T-cell (primary cell): ENCODE data around the gene ASS1. TPM values are rescaled to one million over a fixed set of nuclear protein-coding genes. Genes with fewer than 3 reads are reported as not detected.

Experiments
- ATAC-seq, 4 experiments: fragments of 200-7000 bp in 3 of 4; fragments of 150-1000 bp in 1 of 4; cut with Tn5 transposase; replicated peaks in 1 of 4; 1 replicate in 3 of 4; 2 replicates in 1 of 4; pipeline ENCODE4 v1.10.0; 2021; ENCODE audit warnings: moderate library complexity in 3 of 4, mild to moderate bottlenecking in 2 of 4, moderate number of reproducible peaks in 1 of 4
- CTCF ChIA-PET, 2 donors: fragments of 300-600 bp; sonication (Branson Sonifier 250); formaldehyde crosslinking; loops; one replicate each; lab custom pipeline; 2022; ENCODE audit warnings: antibody characterized with exemption in 2 of 2; lab: Charles Lee
- POLR2A ChIA-PET, 2 donors: fragments of 300-600 bp; sonication (Branson Sonifier 250); formaldehyde crosslinking; loops; one replicate each; lab custom pipeline; 2022; ENCODE audit warnings: antibody characterized with exemption in 2 of 2; lab: Charles Lee
- DNase-seq, 35 experiments: peaks; one replicate each; pipeline versions ENCODE4 v3.0.0 to v3.0.0-alpha.2; 2013 to 2023
- H3K27ac ChIP-seq: one replicate; pipeline ENCODE4 v1.5.1; 2013; ENCODE audit warnings: low read length
- H3K27me3 ChIP-seq, 2 experiments: replicated peaks in 1 of 2; 1 replicate in 1 of 2; 2 replicates in 1 of 2; pipeline versions ENCODE4 v1.6.1 to v1.7.0; 2013; ENCODE audit warnings: low read length in 1 of 2, mixed read lengths in 1 of 2; ENCODE audit not compliant: control insufficient read depth in 2 of 2, insufficient read depth in 2 of 2; ENCODE audit errors: extremely low read depth in 1 of 2
- H3K36me3 ChIP-seq, 2 donors: 1 replicate in 1 of 2; 2 replicates in 1 of 2; pipeline versions ENCODE4 v1.6.1 to v1.7.0; 2013; ENCODE audit warnings: low read length in 1 of 2; ENCODE audit not compliant: control insufficient read depth in 2 of 2, insufficient read depth in 1 of 2; ENCODE audit errors: extremely low read depth in 1 of 2
- H3K4me1 ChIP-seq, 2 experiments: 1 replicate in 1 of 2; 2 replicates in 1 of 2; pipeline versions ENCODE4 v1.6.1 to v1.7.0; 2013; ENCODE audit warnings: low read length in 2 of 2, mixed read lengths in 1 of 2; ENCODE audit not compliant: insufficient read depth in 2 of 2, control insufficient read depth in 1 of 2; ENCODE audit errors: extremely low read depth in 1 of 2
- H3K4me3 ChIP-seq, 2 donors: 1 replicate in 1 of 2; 2 replicates in 1 of 2; pipeline versions ENCODE4 v1.5.1 to v1.7.0; 2013; ENCODE audit warnings: mild to moderate bottlenecking in 2 of 2, low read length in 1 of 2, moderate library complexity in 1 of 2; ENCODE audit not compliant: control insufficient read depth in 1 of 2; ENCODE audit errors: extremely low read depth in 1 of 2
- H3K9me3 ChIP-seq: 2 replicates; pipeline ENCODE4 v1.7.0; 2013
- H3K27ac Mint-ChIP-seq, 2 donors: one replicate each; pipeline ENCODE4 v1.8.0; 2020 to 2021; ENCODE audit warnings: mild to moderate bottlenecking in 2 of 2, mixed read lengths in 2 of 2
- H3K27me3 Mint-ChIP-seq, 2 donors: one replicate each; pipeline ENCODE4 v1.8.0; 2021 to 2022; ENCODE audit warnings: mixed read lengths in 2 of 2
- H3K36me3 Mint-ChIP-seq: one replicate; pipeline ENCODE4 v1.8.0; 2021; ENCODE audit warnings: mixed read lengths
- H3K4me1 Mint-ChIP-seq, 3 donors: one replicate each; pipeline ENCODE4 v1.8.0; 2020 to 2022; ENCODE audit warnings: mixed read lengths in 3 of 3, mild to moderate bottlenecking in 1 of 3
- H3K4me3 Mint-ChIP-seq, 3 donors: one replicate each; pipeline ENCODE4 v1.8.0; 2020 to 2022; ENCODE audit warnings: mild to moderate bottlenecking in 3 of 3, mixed read lengths in 3 of 3, moderate library complexity in 3 of 3
- H3K9me3 Mint-ChIP-seq, 3 donors: one replicate each; pipeline ENCODE4 v1.8.0; 2020 to 2022; ENCODE audit warnings: mixed read lengths in 3 of 3
- WGBS: methylation state at CpG from one replicate; pipeline ENCODE4 v1.1.5; 2013; ENCODE audit warnings: missing lambda C conversion rate; ENCODE audit not compliant: insufficient coverage; 5-methylcytosine and 5-hydroxymethylcytosine counted together
- total RNA-seq, 35 experiments: library from RNA in 6 of 35; stranded (reverse) in 6 of 35; fragments of 120-200 nt in 1 of 35; gene quantifications; one replicate each; pipeline versions ENCODE4 v1.2.1 to v1.2.4 and lab custom pipeline; 2013 to 2026

ASS1 gene
- total RNA-seq, 5 donors from 2014 or later (not counting 1 experiment from before 2014, with no cell fraction given): 0.92 to 2.1 (median 1.2) TPM; not detected in 2

DNA sequence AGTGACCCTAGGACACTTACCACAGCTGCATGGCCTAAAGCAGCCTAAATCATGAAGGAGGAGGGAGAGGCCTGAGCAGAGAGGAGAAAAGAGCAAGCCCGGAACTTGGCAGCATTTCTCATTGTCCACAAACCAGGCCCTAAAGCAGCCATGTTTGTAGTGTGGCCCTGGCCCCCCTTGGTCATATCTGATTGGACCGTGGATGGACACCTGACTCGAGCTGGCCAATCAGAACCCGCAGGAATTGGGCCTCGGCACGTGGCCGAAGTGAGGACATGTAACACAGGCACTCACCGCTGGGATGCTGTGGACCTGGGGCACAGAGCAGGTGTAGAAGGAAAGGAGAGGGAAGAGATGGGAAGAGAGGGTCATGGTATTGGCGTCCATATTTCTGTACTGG, 56.9 kb downstream of the ASS1 start:
- H3K27me3 Mint-ChIP-seq: peaks cover 0 to 2% of the 10 kb centered on the region in 2 donors
- DNase-seq (no peak), ATAC-seq (no peak)
- H3K36me3 Mint-ChIP-seq: no peaks in the 10 kb centered on the region
- H3K4me1 Mint-ChIP-seq: no peaks in the 10 kb centered on the region
- H3K27me3 ChIP-seq: peaks cover 0 to 19% of the 10 kb centered on the region in 2 experiments
- CTCF ChIA-PET: no interaction called here
- WGBS: 81% methylated on average over 9 of the region's 9 CpGs
- no peaks in the 10 kb centered on the region for H3K4me1 ChIP-seq
- no peaks in the 10 kb centered on the region for H3K36me3 ChIP-seq
- H3K4me3 ChIP-seq: no peak overlapping the region
- POLR2A ChIA-PET: no interaction called here
- no peak overlapping the region for H3K4me3 Mint-ChIP-seq
- no peaks in the 10 kb centered on the region for H3K9me3 Mint-ChIP-seq
- no peaks in the 10 kb centered on the region for H3K9me3 ChIP-seq
- no peak overlapping the region for H3K27ac ChIP-seq
- H3K27ac Mint-ChIP-seq: no peak overlapping the region

DNA sequence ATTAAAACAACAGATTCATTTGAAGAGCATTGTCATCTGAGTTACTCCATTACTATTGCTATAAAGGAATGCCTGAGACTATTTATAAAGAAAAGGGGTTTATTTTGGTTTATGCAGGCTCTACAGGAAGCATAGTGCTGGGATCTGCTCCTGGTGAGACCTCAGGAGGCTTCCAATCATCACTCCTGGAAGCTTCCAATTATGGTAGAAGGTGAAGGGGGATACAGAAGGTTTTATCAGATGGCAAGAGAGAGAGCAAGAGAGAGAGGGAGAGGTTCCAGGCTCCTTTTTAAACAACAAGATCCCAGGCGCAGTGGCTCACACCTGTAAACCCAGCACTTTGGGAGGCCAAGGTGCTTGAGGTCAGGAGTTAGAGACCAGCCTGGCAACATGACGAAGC, 63.5 kb downstream of the ASS1 start:
- Mint-ChIP-seq H3K4me3 (no peak overlapping the region), H3K36me3 (peaks cover 8% of the 10 kb centered on the region), H3K4me1 (no peaks in the 10 kb centered on the region), H3K27me3 (peaks cover 4 to 24% of the 10 kb centered on the region in 2 donors), H3K9me3 (peaks cover 10 to 12% (median 10%) of the 10 kb centered on the region in 3 donors), H3K27ac (no peak overlapping the region)
- Histone ChIP-seq H3K4me1 (no peaks in the 10 kb centered on the region), H3K4me3 (no peak overlapping the region), H3K36me3 (no peaks in the 10 kb centered on the region), H3K27ac (no peak overlapping the region), H3K27me3 (peaks cover 0 to 7% of the 10 kb centered on the region in 2 experiments), H3K9me3 (no peaks in the 10 kb centered on the region)
- no CpG with 5 or more reads among the region's 2 CpGs for WGBS
- ChIA-PET CTCF (no interaction called here), POLR2A (no interaction called here)
- no peak for DNase-seq
- no peak for ATAC-seq

DNA sequence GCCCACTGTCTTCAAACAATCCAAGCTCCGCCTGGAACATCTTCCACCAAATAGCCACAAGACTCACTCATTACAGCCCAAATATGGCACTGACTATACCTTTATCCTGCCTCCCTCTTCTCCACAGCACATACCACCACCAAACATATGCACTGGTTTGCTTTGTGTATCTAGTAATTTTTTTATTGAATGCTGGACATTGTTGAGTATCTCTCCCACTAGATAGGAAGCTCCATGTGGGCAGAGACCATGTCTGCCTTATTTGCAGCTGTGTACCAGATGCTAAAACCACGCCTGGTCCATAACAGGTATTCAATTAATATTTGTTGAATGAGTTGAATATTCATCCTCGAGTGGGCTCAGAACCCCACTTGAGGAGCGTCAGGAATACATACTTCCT, 67.4 kb downstream of the ASS1 start:
- Mint-ChIP-seq H3K9me3 (peaks cover 10 to 12% (median 10%) of the 10 kb centered on the region in 3 donors), H3K27me3 (peaks cover 4 to 29% of the 10 kb centered on the region in 2 donors), H3K4me1 (no peaks in the 10 kb centered on the region), H3K4me3 (no peak overlapping the region), H3K27ac (no peak overlapping the region), H3K36me3 (peaks cover 8% of the 10 kb centered on the region)
- WGBS: 100% methylated on average over 2 of the region's 4 CpGs
- DNase-seq: no peak
- Histone ChIP-seq H3K4me3 (no peak overlapping the region), H3K4me1 (no peaks in the 10 kb centered on the region), H3K27ac (no peak overlapping the region), H3K9me3 (no peaks in the 10 kb centered on the region), H3K36me3 (no peaks in the 10 kb centered on the region), H3K27me3 (peaks cover 0 to 32% of the 10 kb centered on the region in 2 experiments)
- ChIA-PET POLR2A (no interaction called here), CTCF (no interaction called here)
- no peak for ATAC-seq

DNA sequence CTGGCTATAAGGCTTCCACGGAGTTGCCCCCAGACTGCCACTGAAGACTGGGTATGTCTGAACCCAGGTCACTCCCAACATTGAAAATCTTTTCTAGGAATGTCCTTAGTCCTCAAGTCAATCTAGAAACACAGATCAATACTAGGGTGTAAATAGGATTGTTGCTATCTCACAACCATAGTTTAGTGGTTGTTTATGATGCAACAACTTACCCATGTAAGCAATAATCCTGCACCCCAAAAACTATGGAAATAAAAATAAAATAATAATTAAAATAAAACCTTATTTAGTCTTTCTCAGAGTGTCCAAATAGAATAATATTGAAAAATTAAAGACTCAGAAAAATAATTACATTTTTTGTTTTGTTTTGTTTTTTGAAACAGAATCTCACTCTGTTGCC, 68.3 kb downstream of the ASS1 start:
- H3K9me3 ChIP-seq: no peaks in the 10 kb centered on the region
- ChIA-PET CTCF (no interaction called here), POLR2A (no interaction called here)
- no peak overlapping the region for H3K27ac Mint-ChIP-seq
- WGBS: no CpG with 5 or more reads among the region's 1 CpG
- H3K4me3 Mint-ChIP-seq: no peak overlapping the region
- peaks cover 10 to 12% (median 10%) of the 10 kb centered on the region in 3 donors for H3K9me3 Mint-ChIP-seq
- DNase-seq (no peak), ATAC-seq (no peak)
- H3K4me1 Mint-ChIP-seq: no peaks in the 10 kb centered on the region
- H3K36me3 ChIP-seq: no peaks in the 10 kb centered on the region
- H3K27me3 ChIP-seq: peaks cover 0 to 41% of the 10 kb centered on the region in 2 experiments
- H3K27ac ChIP-seq: no peak overlapping the region
- peaks cover 8 to 36% of the 10 kb centered on the region in 2 donors for H3K27me3 Mint-ChIP-seq
- H3K36me3 Mint-ChIP-seq: peaks cover 8% of the 10 kb centered on the region
- no peak overlapping the region for H3K4me3 ChIP-seq
- H3K4me1 ChIP-seq: no peaks in the 10 kb centered on the region

DNA sequence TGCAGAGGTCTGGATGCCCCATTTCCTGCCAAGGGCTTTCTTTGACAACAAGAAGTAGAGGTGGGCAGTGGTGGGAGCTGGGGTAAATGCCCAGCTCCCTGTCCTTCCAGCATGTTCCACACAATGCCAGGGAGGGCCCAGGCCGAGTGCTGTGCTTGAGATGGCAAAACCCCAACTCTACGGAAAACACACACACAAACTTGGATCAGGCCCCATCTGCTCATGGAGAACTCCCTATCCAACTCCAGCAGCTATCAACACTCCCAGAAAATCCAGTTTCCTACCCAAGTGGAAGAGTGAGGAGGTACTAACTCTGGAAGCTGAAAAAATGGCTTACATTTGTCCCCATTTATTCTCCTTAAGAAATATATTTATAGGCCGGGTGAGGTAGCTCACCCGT, 73.5 kb downstream of the ASS1 start:
- Histone ChIP-seq H3K4me1 (no peaks in the 10 kb centered on the region), H3K27ac (no peak overlapping the region), H3K9me3 (no peaks in the 10 kb centered on the region), H3K27me3 (peaks cover 0 to 57% of the 10 kb centered on the region in 2 experiments), H3K4me3 (no peak overlapping the region), H3K36me3 (no peaks in the 10 kb centered on the region)
- Mint-ChIP-seq H3K9me3 (no peaks in the 10 kb centered on the region), H3K36me3 (no peaks in the 10 kb centered on the region), H3K27me3 (peaks cover 4 to 30% of the 10 kb centered on the region in 2 donors), H3K4me1 (no peaks in the 10 kb centered on the region), H3K4me3 (no peak overlapping the region), H3K27ac (no peak overlapping the region)
- POLR2A ChIA-PET: no interaction called here
- CTCF ChIA-PET: no interaction called here
- no peak for ATAC-seq
- 80% methylated on average over 2 of the region's 4 CpGs for WGBS
- DNase-seq: no peak

DNA sequence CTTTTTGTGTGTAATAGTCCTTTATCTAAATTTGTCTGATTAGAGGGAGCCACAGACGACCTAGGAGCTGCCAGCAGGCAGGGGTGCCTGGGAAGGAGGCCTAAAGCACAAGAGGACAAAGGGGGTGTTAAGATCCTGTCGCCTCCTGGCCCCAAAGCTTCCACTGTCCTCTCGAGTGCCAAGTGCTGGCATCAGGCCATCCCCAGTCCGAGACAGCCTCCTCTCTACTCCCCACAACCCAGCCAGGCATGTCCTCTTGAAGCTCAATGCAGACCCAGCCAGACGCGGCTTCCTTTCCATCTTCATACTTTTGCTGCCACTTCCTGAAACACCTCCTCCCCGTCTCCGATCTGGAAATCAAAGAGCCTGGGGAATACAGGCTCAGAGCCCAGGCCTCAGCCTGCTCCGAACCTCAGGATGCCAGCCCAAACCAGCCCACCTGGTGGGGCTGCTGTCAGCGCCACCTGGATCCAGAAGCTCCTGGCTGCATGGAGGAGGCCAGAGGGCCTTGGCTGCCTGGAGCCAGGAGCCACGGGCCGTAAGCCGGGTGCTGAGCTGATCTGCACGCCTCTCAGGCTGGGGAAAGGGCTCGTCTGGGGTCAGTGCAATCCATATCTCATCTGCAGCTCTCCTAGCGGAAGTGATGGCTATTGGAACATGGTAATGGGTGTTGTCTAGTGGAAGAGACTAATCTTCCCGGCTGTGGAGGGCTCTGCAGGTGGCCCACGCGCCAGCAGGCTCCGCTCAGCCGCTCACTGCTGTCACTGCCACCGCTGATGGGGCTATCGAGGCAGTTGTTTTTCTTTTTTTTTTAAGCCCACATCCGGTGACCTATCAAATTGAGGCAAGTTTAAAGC, 74.4 kb downstream of the ASS1 start:
- 72% methylated on average over 23 of the region's 24 CpGs for WGBS
- peaks cover 0 to 58% of the 10 kb centered on the region in 2 experiments for H3K27me3 ChIP-seq
- H3K4me3 Mint-ChIP-seq: no peak overlapping the region
- no peak overlapping the region for H3K4me3 ChIP-seq
- no peaks in the 10 kb centered on the region for H3K4me1 Mint-ChIP-seq
- no peaks in the 10 kb centered on the region for H3K9me3 Mint-ChIP-seq
- H3K36me3 Mint-ChIP-seq: no peaks in the 10 kb centered on the region
- H3K27me3 Mint-ChIP-seq: peaks cover 4 to 30% of the 10 kb centered on the region in 2 donors
- ChIA-PET CTCF (no interaction called here), POLR2A (no interaction called here)
- DNase-seq: no peak
- H3K4me1 ChIP-seq: no peaks in the 10 kb centered on the region
- H3K36me3 ChIP-seq: no peaks in the 10 kb centered on the region
- no peak overlapping the region for H3K27ac ChIP-seq
- no peak for ATAC-seq
- no peak overlapping the region for H3K27ac Mint-ChIP-seq
- H3K9me3 ChIP-seq: no peaks in the 10 kb centered on the region
